ENCODE measurements around the gene CEACAM4.

DNA sequence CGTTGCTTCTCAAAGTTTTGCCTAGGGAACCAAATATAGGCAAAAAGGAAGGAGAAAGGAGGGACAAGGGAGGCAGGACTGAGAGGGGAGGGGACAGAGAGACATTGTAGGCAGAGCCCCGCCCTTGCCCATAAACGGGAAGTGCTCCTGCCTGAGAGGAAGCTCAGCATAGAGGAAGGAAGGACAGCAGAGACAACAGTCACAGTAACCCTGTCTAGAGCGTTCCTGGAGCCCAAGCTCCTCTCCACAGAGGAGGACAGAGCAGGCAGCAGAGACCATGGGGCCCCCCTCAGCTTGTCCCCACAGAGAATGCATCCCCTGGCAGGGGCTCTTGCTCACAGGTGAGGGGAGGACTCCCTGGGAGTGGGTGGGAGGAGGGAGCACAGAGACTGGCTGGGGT lies 50.9 kb downstream of the CEACAM4 start, which contains the start of gene CEACAM21:
- TF ChIP-seq YY1 (IDR thresholded peaks at IDR 0.05; ENCODE audit: low read depth) (no peak), CEBPB (IDR thresholded peaks at IDR 0.05) (no peak), EP300 (IDR thresholded peaks at IDR 0.05; ENCODE audit: borderline replicate concordance) (no peak), TAF1 (IDR thresholded peaks at IDR 0.05; ENCODE audit: low read depth) (no peak), EGR1 (IDR thresholded peaks at IDR 0.05) (no peak), FOXM1 (IDR thresholded peaks at IDR 0.05; ENCODE audit: borderline replicate concordance, low read depth) (no peak), TCF12 (IDR thresholded peaks at IDR 0.05; ENCODE audit: low read depth) (no peak), TEAD4 (IDR thresholded peaks at IDR 0.05) (no peak), RAD21 (IDR thresholded peaks at IDR 0.05; ENCODE audit: low read depth) (no peak), NFIC (IDR thresholded peaks at IDR 0.05) (no peak)
- TF ChIP-seq, protein P1, sequence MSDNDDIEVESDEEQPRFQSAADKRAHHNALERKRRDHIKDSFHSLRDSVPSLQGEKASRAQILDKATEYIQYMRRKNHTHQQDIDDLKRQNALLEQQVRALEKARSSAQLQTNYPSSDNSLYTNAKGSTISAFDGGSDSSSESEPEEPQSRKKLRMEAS (IDR thresholded peaks at IDR 0.05), result no peak
- TF ChIP-seq, protein P2, sequence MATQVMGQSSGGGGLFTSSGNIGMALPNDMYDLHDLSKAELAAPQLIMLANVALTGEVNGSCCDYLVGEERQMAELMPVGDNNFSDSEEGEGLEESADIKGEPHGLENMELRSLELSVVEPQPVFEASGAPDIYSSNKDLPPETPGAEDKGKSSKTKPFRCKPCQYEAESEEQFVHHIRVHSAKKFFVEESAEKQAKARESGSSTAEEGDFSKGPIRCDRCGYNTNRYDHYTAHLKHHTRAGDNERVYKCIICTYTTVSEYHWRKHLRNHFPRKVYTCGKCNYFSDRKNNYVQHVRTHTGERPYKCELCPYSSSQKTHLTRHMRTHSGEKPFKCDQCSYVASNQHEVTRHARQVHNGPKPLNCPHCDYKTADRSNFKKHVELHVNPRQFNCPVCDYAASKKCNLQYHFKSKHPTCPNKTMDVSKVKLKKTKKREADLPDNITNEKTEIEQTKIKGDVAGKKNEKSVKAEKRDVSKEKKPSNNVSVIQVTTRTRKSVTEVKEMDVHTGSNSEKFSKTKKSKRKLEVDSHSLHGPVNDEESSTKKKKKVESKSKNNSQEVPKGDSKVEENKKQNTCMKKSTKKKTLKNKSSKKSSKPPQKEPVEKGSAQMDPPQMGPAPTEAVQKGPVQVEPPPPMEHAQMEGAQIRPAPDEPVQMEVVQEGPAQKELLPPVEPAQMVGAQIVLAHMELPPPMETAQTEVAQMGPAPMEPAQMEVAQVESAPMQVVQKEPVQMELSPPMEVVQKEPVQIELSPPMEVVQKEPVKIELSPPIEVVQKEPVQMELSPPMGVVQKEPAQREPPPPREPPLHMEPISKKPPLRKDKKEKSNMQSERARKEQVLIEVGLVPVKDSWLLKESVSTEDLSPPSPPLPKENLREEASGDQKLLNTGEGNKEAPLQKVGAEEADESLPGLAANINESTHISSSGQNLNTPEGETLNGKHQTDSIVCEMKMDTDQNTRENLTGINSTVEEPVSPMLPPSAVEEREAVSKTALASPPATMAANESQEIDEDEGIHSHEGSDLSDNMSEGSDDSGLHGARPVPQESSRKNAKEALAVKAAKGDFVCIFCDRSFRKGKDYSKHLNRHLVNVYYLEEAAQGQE (IDR thresholded peaks at IDR 0.05; ENCODE audit: low read depth), result no peak
- TF ChIP-seq, protein P3, sequence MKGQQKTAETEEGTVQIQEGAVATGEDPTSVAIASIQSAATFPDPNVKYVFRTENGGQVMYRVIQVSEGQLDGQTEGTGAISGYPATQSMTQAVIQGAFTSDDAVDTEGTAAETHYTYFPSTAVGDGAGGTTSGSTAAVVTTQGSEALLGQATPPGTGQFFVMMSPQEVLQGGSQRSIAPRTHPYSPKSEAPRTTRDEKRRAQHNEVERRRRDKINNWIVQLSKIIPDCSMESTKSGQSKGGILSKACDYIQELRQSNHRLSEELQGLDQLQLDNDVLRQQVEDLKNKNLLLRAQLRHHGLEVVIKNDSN (IDR thresholded peaks at IDR 0.05), result no peak

Measured in Ishikawa (cell line).